GM13976 (cell line): ENCODE measurements around the gene NCS1.

Experiments
- DNase-seq: peaks from one replicate; pipeline ENCODE4 v3.0.0; 2012; ENCODE audit warnings: low spot score
- in situ Hi-C: fragments of 300-500 bp; cut with MboI; formaldehyde crosslinking; loops from one replicate; pipeline ENCODE4 v1.12.0; 2022; ENCODE audit warnings: low sequenced_read_pairs, mixed read lengths, inconsistent platforms; ENCODE audit not compliant: unreplicated experiment
- TF ChIP-seq, protein P1 (sequence below): IDR thresholded peaks from 2 replicates; pipeline ENCODE4 v1.5.1; 2012; ENCODE audit warnings: borderline replicate concordance, mild to moderate bottlenecking; ENCODE audit not compliant: insufficient read depth; ENCODE audit errors: extremely low read depth, missing control alignments, control extremely low read depth

Gene NCS1

DNA sequence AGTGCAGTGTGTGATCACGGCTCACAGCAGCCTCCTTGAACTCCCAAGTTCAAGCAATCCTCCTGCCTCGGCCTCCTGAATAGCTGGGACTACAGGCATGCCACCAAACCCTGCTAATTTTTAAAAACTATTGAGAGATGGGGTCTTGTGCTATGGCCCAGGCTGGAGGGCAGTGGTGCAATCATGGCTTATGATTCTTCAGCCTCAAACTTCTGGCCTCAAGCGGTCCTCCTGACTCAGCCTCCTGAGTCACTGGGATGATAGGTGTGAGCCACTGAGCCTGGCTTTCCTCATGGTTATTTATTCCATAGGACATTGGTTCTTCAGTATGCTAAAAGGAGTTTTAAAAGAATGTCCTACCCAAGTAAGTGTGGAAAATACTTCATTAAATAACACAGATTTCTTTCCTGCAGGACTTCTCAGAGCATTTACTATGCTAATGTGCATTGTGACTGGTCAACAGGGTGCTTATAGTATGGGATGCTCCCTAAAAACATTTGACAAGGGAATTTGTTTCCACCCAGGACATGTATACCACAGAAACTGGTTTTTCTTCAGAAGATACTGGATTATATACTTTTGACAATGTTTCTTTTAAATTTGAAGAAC, 11.2 kb upstream of the NCS1 start:
- in situ Hi-C loops: no loop called here
- TF ChIP-seq, protein P1, sequence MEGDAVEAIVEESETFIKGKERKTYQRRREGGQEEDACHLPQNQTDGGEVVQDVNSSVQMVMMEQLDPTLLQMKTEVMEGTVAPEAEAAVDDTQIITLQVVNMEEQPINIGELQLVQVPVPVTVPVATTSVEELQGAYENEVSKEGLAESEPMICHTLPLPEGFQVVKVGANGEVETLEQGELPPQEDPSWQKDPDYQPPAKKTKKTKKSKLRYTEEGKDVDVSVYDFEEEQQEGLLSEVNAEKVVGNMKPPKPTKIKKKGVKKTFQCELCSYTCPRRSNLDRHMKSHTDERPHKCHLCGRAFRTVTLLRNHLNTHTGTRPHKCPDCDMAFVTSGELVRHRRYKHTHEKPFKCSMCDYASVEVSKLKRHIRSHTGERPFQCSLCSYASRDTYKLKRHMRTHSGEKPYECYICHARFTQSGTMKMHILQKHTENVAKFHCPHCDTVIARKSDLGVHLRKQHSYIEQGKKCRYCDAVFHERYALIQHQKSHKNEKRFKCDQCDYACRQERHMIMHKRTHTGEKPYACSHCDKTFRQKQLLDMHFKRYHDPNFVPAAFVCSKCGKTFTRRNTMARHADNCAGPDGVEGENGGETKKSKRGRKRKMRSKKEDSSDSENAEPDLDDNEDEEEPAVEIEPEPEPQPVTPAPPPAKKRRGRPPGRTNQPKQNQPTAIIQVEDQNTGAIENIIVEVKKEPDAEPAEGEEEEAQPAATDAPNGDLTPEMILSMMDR: no peak
- DNase-seq: no peak

DNA sequence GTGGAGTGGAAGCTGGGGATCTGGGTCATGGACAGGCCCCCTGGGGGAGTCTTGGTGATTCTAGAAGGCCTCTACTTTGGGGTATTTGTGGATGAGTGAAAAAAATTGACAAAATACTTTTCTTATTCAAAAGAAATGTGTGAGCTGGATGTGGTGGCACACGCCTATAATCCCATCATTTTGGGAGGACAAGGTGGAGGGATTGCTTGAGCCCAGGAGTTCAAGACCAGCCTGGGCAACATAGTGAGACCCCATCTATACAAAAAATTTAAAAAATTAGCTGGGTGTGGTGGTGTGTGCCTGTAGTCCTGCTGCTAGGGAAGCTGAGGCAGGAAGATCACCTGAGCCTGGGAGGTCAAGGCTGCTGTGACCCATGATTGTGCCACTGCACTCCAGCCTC, 6.6 kb upstream of the NCS1 start:
- TF ChIP-seq, protein P1: no peak
- no peak for DNase-seq
- in situ Hi-C loops: no loop called here

DNA sequence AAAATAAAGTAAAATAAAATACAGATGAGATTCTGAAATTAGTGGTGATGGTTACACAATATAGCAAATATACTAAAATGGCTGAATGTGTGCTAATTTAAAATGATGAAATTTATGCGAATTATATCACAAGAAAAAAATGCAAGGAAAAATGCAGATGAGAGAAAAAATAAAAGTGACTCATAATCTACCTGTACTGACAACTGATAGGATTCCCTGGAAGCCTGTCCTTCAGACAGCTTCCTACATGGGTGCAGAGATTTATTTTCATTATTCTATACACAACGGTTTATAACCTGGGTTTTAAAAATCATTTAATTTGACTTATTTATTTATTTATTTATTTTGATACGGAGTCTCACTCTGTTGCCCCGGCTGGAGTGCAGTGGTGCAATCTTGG, 5.8 kb upstream of the NCS1 start:
- DNase-seq: no peak
- TF ChIP-seq, protein P1: no peak
- in situ Hi-C loops: no loop called here

DNA sequence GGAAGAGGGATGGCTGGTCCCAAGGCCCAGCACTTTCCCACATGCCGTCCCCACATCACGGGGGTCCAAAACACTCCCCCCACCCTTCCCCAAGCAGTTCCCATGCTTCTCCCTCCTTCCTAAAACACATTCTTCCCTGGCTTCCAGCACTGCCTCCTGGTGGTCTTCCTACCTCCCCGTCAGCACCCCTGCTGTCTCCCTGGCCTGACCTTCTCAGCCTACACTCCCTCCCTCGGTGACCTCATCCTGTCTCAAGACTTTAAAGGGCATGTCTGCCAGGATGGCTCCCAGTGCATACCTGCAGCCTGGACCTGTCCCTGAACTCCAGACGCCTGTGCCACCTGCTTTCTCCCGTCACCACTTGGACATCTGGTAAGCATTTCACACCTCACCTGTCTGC, 4.3 kb upstream of the NCS1 start:
- DNase-seq: no peak

DNA sequence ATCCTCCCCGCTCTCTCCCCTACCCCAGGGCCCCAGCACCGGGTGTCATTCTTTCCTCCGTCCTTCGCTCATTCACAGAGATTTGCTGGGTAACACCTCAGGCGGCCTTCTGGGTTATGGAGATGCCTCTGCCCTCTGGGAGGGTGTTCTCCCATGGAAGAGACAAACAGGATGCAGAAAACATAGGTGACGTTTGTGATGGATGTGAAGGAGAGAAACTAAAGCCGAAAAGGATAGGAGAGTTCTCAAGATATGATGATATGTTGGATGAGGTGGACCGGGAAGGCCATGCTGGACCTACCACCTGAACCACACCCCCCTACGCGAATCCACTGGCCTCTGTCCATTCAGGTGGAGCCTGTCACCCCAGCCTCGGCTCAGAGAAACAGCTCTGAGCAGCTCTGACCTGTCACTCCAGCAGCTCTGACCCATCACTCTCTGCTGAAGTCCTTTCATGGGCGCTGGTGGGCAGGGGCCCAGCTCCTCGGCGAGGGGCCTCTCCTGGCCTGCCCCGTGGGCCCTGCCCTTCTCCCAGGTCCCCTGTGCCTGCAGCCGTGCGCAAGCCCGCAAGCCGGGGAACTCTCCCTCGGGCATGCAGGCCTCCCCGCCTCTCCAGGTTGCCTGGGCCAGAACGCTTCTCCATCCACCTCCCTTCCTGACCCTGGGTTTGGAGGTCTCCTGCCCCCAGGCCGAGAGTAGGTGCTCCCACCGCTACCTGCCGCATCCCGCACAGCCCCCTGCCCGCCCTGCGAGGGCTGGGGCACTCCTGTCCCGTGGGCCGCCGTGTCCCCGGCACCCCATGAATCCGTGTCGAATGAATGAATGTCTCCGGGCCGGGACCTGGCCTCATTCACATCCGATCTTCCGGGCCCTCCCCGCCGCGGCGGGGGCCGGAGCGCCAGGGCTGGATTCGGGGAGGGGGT, 717 bp upstream of the NCS1 start:
- TF ChIP-seq, protein P1: no peak
- no peak for DNase-seq

More for the DNA sequence above, 4.3 kb upstream of the NCS1 start:
- in situ Hi-C loops: no loop called here
- TF ChIP-seq, protein P1: no peak

DNA sequence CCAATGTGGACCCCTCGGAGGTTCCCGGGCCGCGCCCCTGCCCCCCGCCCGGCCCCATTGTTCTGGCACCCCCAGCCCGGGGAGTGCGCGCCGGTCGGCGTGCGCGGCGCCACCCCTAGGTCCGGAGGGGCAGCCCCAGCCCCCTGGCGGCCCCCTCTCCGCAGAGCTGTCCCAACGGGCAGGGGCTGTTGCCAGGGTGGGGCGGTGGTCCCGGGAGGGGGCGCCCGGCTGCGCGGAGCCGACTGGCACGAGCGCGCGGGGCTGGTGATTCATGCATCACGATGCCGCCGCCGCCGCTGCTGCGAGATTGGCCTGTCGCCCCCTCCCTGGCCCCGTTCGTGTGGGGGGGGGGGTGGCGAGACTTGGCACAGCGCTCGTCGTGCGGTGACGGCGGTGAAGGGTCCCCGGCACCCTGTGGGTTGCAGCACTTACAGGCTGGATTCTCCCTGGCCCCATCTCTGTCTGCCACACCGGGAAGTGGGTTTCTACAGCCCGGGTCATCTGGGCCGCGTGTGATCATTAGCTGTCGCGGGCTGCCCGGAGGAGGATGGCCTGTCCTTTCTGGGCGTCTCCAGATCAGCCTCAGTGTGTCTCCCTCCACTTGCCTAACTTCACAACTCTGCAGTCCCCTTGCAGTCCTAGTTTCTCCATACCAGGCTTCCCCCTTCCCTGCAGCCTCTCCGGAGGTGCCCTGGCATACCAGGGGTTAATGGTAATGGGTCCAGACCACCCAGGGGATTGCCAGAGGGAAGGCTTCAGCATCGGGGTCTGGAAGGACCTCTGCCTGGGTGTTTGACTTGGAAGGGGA, 858 bp downstream of the NCS1 start:
- TF ChIP-seq, protein P1: no peak
- in situ Hi-C loops: no loop called here
- no peak for DNase-seq

More for the DNA sequence above, 717 bp upstream of the NCS1 start:
- in situ Hi-C loops: no loop called here
